Right cardiac atrium (tissue), 5 donors: ENCODE data around the gene FRMD4A. TPM values are rescaled to one million over a fixed set of nuclear protein-coding genes. Genes with fewer than 3 reads are reported as not detected.

ENCODE experiments used
- ATAC-seq, 2 donors: fragments of 200-7000 bp; cut with Tn5 transposase; one replicate each; pipeline versions ENCODE4 v1.8.0 to v1.9.1; 2020; ENCODE audit warnings: moderate library complexity in 2 of 2, mild to moderate bottlenecking in 1 of 2
- DNase-seq, 3 donors: peaks; one replicate each; pipeline ENCODE4 v3.0.0-alpha.2; 2020
- H3K27ac ChIP-seq: one replicate; pipeline ENCODE4 v1.5.1; 2013; ENCODE audit warnings: mild to moderate bottlenecking, low read length, control low read depth, moderate library complexity
- H3K27me3 ChIP-seq: one replicate; pipeline ENCODE4 v1.6.1; 2013; ENCODE audit not compliant: control insufficient read depth, insufficient read depth
- H3K4me1 ChIP-seq: one replicate; pipeline ENCODE4 v1.6.1; 2013; ENCODE audit warnings: low read length; ENCODE audit not compliant: control insufficient read depth, insufficient read depth
- H3K4me3 ChIP-seq: one replicate; pipeline ENCODE4 v1.5.1; 2013; ENCODE audit warnings: low read length, control low read depth
- H3K9me3 ChIP-seq: one replicate; pipeline ENCODE4 v1.6.1; 2013; ENCODE audit warnings: low read length; ENCODE audit not compliant: control insufficient read depth
- WGBS: extraction: QIAGEN DNeasy Blood & Tissue Kit; methylation state at CpG from one replicate; pipeline ENCODE4 v1.1.7; 2013; 5-methylcytosine and 5-hydroxymethylcytosine counted together
- intact Hi-C, 4 donors: fragments of 100-400 bp; cut with DNase I; formaldehyde crosslinking; loops; one replicate each; pipeline versions ENCODE4 v1.11.0 to v1.14.0; 2022 to 2023
- polyA plus RNA-seq: library from polyadenylated mRNA; stranded (reverse); fragments of 200-250 nt; gene quantifications from one replicate; pipeline ENCODE4 v1.2.3, GENCODE V29; 2013
- total RNA-seq, 4 donors: library from RNA; stranded (reverse); fragmentation: NEBNext Ultra II Directional; extraction: Animal tissue kit (Norgen Biotek cat#: 25700); gene quantifications; one replicate each; pipeline ENCODE4 v1.2.1, GENCODE V29; 2021
- donor health status: healthy with polysubstance abuse.
- donor health status: DM: no; HTN: yes; CAD: no.
- donor health status: DM: no; HTN: no; CAD: no.
- donor health status: DM: no; HTN: yes; CAD: no; lungs with severe emphysema.
- donor health status: DM: yes; HTN: yes; CAD: no.

FRMD4A gene
- total and polyA plus RNA-seq, 5 donors, result 14.8 to 30.3 (median 25.1) TPM

DNA sequence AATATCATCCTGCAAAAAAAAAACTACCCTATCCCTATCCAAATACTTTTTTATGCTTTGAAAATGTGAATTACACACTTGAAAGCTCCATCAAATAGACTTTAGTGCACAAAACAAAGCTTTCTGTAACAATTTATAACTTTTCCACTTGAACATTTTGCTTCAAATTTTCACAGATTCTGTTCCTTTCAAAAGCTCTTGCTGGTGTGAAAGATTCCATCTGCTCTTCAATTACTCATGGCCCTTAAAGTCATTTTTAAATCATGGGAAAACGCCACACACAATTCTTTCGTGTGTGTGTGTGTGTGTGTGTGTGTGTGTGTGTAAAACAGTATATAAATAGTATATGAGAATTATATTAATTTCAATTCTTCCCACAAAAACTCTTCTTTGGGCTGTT lies 576.4 kb downstream of the FRMD4A start:
- Histone ChIP-seq H3K9me3 (no peaks in the 10 kb centered on the region), H3K4me3 (no peak overlapping the region), H3K27ac (no peak overlapping the region), H3K4me1 (no peaks in the 10 kb centered on the region), H3K27me3 (no peaks in the 10 kb centered on the region)
- no peak for DNase-seq
- WGBS, result 81% methylated on average over 2 of the region's 2 CpGs
- intact Hi-C loops, result no loop called here
- ATAC-seq, result no peak

DNA sequence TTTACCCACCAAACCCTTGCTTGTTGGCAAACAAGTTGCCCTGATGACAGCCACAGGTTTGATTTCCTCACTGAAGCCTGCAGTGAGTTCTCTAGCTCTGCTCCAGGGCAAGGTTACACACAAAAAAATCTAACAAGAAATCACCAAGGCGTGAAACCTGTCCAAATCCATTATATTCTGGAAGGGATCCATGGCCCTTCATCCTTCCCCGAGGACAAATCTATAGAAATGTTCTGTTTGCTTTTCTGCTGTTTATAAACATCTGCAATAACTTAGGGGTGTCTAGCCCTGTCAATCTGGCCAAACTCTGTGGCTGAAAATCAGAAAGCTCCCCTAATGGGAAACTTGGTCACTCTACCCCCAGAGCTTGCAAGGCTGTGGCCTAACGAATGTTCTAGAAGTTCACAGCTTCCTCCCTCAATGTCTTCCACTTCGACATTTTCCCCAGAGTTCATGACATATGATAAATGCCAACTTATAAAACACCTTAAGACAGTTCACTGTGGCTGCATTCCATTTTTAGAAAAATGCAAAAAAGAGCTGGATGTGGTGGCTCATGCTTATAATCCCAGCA lies 579.4 kb downstream of the FRMD4A start:
- no peaks in the 10 kb centered on the region for H3K4me1 ChIP-seq
- no peak for ATAC-seq
- no peak overlapping the region for H3K27ac ChIP-seq
- no peak for DNase-seq
- H3K9me3 ChIP-seq, result no peaks in the 10 kb centered on the region
- H3K27me3 ChIP-seq, result no peaks in the 10 kb centered on the region
- no peak overlapping the region for H3K4me3 ChIP-seq
- 92% methylated on average over 4 of the region's 4 CpGs for WGBS
- intact Hi-C loops, result no loop called here

DNA sequence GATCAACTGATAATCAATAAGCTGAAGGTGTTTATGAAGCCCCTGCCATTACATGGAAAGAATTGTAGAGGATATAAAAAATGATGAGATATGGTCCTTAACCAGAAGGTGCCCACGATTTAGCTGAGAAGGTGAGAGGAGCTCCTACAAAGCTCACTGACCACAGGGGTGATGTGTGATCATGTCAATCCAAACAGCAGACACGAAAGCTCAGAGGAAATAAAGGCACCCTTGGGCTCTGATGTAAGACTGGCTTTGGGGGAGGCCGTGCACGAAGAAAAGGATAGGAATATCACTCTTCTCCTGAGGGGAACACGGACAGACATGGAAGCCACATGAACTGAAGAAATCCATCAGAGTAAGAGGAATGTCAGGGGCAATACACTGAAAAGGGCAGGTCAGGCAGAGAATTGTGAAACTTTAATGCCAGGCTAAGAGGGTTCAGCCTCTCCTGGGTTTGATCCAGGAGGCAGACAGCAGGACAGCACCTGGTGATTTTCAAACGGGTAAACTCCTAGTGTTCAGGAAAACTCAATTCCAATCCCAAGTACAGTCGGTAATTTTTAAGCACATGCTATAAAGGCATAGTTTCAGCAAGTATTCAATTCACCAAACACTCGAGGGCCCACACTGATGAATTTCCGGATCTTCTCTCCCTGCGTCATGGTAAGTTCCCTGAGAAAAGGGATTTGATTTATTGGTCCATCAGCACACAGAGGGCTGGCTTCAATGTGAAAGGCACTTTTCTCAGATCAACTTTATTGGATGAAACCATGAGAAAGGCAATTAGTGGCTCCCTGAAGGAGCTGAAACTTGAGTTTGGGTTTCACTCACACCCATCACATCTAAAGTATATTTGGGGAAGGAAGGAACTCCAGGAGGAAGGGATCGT lies 580.2 kb downstream of the FRMD4A start:
- H3K27me3 ChIP-seq, result no peaks in the 10 kb centered on the region
- H3K4me3 ChIP-seq, result no peak overlapping the region
- H3K27ac ChIP-seq, result no peak overlapping the region
- H3K4me1 ChIP-seq, result no peaks in the 10 kb centered on the region
- DNase-seq (no peak), ATAC-seq (no peak)
- intact Hi-C loops, result no loop called here
- WGBS, result 90% methylated on average over 11 of the region's 11 CpGs
- no peaks in the 10 kb centered on the region for H3K9me3 ChIP-seq

DNA sequence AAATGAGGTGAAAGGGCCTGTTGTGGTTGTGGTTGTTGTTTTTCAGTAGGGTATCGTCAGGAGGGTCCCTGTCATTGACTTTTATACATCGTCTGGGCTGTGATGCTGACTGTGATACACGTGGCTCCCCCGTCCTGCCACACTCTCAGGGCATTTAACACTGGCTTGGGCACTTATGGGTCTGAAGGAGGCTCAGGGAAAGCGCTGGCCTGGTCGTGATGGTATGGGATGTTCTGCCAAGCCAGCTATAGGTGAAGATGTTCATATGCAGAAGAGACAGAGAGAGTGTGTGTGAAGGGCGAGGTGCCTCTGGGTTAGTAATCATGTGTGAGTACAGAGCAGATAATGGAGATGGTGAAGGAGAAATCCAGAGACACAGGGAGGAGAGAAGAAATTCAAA lies 585.5 kb downstream of the FRMD4A start:
- intact Hi-C loops, result no loop called here
- Histone ChIP-seq H3K4me1 (no peaks in the 10 kb centered on the region), H3K27me3 (no peaks in the 10 kb centered on the region), H3K4me3 (no peak overlapping the region), H3K9me3 (no peaks in the 10 kb centered on the region), H3K27ac (no peak overlapping the region)
- no peak for DNase-seq
- WGBS, result 85% methylated on average over 7 of the region's 7 CpGs
- ATAC-seq, result no peak

DNA sequence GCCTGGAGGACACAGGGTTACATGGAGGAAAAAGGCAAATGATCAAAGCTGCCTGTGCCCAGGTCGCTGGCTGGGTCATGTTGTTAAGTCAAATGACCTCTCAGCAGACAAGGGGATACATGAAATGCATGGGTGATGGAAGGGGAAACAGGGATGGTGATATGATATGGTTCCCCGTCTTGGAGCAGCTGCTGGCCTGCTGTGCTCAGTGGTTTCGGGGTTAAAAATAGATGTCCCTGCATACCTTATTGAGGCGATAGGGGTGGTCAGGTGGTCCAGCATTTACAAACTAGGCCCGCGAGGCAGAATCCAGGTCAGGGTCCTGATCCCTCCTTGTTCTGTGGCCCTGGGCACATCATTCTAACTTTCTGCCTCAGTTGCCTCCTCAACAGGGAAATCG lies 586.8 kb downstream of the FRMD4A start:
- no peaks in the 10 kb centered on the region for H3K9me3 ChIP-seq
- H3K27me3 ChIP-seq, result no peaks in the 10 kb centered on the region
- DNase-seq (no peak), ATAC-seq (no peak)
- 74% methylated on average over 7 of the region's 7 CpGs for WGBS
- H3K27ac ChIP-seq, result peak overlapping the region; percentile 27
- intact Hi-C loops, result no loop called here
- no peaks in the 10 kb centered on the region for H3K4me1 ChIP-seq
- H3K4me3 ChIP-seq, result no peak overlapping the region

DNA sequence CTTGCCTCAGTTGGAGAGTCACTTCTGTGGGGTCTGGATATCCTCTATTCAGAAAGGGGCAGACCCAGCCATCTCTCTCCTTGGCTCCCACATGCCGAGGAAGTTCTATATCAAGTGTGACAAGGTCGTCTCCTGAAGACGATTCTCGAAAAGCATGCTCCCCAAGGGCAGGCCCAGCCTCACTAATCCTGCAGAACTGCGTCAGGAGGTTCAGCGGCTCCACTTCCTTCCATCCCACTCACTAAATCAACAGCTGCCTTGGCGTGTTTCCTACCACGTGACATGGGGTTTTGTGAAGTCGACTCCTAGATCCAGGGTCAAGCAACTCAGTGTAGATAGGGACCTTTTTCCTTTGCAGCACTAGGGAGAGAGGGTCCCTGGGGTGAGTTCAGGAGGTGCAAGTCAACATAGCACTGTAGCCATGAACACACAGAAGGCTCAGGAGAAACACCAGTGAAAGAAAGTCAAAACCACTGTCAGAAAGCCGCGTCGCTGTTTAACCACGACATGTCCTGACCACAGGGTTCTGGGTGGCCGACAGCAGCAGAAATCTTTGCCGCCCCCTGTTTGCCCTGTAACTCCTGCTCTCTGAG lies 587.5 kb downstream of the FRMD4A start:
- WGBS, result 53% methylated on average over 15 of the region's 15 CpGs
- Histone ChIP-seq H3K9me3 (no peaks in the 10 kb centered on the region), H3K4me3 (no peak overlapping the region), H3K27me3 (no peaks in the 10 kb centered on the region), H3K4me1 (no peaks in the 10 kb centered on the region), H3K27ac (no peak overlapping the region)
- DNase-seq, result no peak
- peak in 1 of 2 donors; percentile 46 for ATAC-seq
- intact Hi-C loops, result no loop called here

DNA sequence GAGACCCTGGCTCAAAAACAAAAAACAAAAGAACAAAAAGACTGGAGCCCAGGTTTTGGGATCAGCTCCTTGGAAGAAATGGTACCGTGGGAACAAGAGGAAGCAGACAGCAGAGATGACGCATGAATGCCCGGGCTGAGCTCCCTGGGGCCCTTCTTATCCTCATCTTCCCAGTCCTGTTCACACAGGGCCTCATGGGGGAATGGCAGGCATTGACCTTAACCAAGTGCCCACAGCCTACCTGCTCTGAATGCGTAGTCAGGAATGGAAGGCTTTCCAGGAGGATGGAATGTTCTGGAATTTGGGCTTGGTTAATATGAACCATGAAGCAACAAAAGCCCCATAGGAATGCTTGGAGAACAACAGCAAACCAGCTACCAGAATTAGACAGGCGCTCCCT lies 589.3 kb downstream of the FRMD4A start:
- intact Hi-C loops, result no loop called here
- no peak overlapping the region for H3K4me3 ChIP-seq
- DNase-seq (no peak), ATAC-seq (no peak)
- H3K27ac ChIP-seq, result no peak overlapping the region
- no peaks in the 10 kb centered on the region for H3K4me1 ChIP-seq
- H3K9me3 ChIP-seq, result no peaks in the 10 kb centered on the region
- WGBS, result 95% methylated on average over 5 of the region's 5 CpGs
- no peaks in the 10 kb centered on the region for H3K27me3 ChIP-seq

DNA sequence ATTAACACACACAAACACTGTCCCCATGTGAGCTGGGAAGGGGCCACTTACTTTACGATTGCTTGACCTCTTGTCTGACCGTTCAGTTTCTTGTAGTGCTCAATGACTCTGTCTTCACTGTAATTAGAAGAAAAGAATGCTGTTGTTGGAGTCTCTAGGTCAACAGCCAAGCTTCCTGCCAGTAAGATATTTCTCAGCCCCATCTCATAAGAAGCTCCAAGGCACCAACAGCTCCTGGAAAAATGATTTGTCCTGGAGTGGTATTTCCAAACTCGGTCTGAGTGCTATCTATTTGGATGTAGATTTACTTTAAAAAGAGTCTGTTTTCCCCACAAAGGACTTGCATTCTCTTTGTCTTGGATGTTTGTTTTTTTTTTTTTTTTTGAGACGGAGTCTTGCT lies 590.3 kb downstream of the FRMD4A start:
- H3K4me3 ChIP-seq, result no peak overlapping the region
- 86% methylated on average over 4 of the region's 4 CpGs for WGBS
- no peak for ATAC-seq
- H3K27ac ChIP-seq, result no peak overlapping the region
- no peak for DNase-seq
- no peaks in the 10 kb centered on the region for H3K4me1 ChIP-seq
- intact Hi-C loops, result no loop called here
- H3K27me3 ChIP-seq, result no peaks in the 10 kb centered on the region
- H3K9me3 ChIP-seq, result no peaks in the 10 kb centered on the region

DNA sequence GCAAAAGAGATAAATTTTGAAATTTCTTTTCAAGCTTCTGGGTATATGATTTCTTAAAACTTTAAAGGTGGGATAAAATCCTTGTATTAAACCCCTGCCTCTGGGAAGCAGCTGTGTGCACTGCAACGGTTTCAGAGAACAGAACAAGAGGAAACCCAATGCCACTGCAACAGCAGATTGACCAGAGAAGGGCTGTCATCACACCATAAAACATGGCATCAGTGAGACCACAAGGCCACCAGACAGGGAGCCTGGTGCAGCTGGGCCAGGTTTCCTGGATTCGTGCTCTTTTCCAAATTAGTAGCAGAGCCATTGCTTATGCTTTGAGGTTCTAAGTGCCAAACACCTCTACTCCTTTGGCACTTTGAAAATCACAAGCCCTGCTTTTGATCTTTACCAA lies 591.5 kb downstream of the FRMD4A start:
- ATAC-seq (no peak), DNase-seq (no peak)
- WGBS, result 86% methylated on average over 2 of the region's 2 CpGs
- Histone ChIP-seq H3K27ac (no peak overlapping the region), H3K4me1 (no peaks in the 10 kb centered on the region), H3K9me3 (no peaks in the 10 kb centered on the region), H3K4me3 (no peak overlapping the region), H3K27me3 (no peaks in the 10 kb centered on the region)
- intact Hi-C loops, result no loop called here

DNA sequence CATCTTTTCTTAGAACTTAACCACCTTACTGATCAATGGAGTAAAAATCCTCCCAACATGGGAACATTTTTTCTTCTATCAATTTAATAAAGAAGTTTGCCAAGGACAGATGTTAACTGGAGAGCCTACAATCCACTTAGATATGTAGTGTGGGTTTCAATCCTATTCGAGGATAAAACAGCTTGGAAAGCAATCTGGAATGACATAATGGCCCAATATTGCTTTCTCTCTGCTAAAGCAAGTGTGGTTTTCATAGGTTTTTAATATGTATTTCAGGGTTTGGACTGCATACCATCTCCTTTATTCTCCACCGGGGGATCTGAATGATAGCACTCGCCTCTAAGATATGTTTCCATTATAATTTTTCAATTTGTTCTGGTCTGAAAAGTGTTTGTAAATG lies 594.2 kb downstream of the FRMD4A start:
- no peaks in the 10 kb centered on the region for H3K9me3 ChIP-seq
- H3K4me3 ChIP-seq, result no peak overlapping the region
- H3K27me3 ChIP-seq, result no peaks in the 10 kb centered on the region
- WGBS, result 77% methylated on average over 3 of the region's 3 CpGs
- no peak overlapping the region for H3K27ac ChIP-seq
- ATAC-seq, result no peak
- no peak for DNase-seq
- intact Hi-C loops, result no loop called here
- H3K4me1 ChIP-seq, result no peaks in the 10 kb centered on the region

DNA sequence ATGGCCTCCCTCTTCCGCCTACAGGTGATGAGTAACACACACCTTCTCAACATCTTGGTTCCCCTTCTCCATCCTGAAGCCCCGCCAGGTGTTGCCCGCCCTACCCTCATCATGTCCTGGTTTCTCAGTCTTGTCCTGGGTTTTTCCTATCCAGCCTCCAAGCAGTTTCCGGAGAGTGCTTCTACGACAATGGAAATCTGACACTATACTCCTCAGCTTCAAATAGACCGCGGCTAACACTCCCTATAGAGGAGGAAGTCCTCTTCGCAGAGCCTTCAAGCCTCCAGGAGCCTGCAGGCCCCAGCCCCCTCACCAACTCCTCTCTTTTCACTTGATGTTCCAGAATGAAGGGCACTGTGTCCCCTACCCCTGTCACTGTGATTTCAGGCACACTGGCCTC lies 596.6 kb downstream of the FRMD4A start:
- no peak for DNase-seq
- no peaks in the 10 kb centered on the region for H3K4me1 ChIP-seq
- intact Hi-C loops, result no loop called here
- no peak overlapping the region for H3K27ac ChIP-seq
- H3K9me3 ChIP-seq, result no peaks in the 10 kb centered on the region
- no peak overlapping the region for H3K4me3 ChIP-seq
- no peaks in the 10 kb centered on the region for H3K27me3 ChIP-seq
- WGBS, result 95% methylated on average over 8 of the region's 8 CpGs
- no peak for ATAC-seq
